Parathyroid adenoma (tissue), 2 donors: ENCODE data around the gene TECPR1.

ENCODE experiments used
- H2AFZ ChIP-seq: fragments of 300-600 bp; sonication (generic); one replicate; pipeline ENCODE4 v1.7.0; 2017; ENCODE audit warnings: antibody characterized with exemption, mild to moderate bottlenecking
- H3K27ac ChIP-seq: fragments of 300-600 bp; sonication (generic); one replicate; pipeline ENCODE4 v1.7.0; 2017
- H3K27me3 ChIP-seq: fragments of 300-600 bp; sonication (generic); one replicate; pipeline ENCODE4 v1.7.0; 2017; ENCODE audit warnings: low read length; ENCODE audit not compliant: control insufficient read depth, insufficient read depth
- H3K36me3 ChIP-seq: fragments of 300-600 bp; sonication (generic); one replicate; pipeline ENCODE4 v1.7.0; 2017; ENCODE audit warnings: low read length; ENCODE audit not compliant: control insufficient read depth, insufficient read depth
- H3K4me1 ChIP-seq: fragments of 300-600 bp; sonication (generic); one replicate; pipeline ENCODE4 v1.7.0; 2017; ENCODE audit warnings: control low read depth
- H3K4me2 ChIP-seq: fragments of 300-600 bp; sonication (generic); one replicate; pipeline ENCODE4 v1.7.0; 2017; ENCODE audit warnings: low read length
- H3K4me3 ChIP-seq: fragments of 300-600 bp; sonication (generic); one replicate; pipeline ENCODE4 v1.7.0; 2017; ENCODE audit warnings: low read depth, low read length
- H3K79me2 ChIP-seq: fragments of 300-600 bp; sonication (generic); one replicate; pipeline ENCODE4 v1.7.0; 2017; ENCODE audit warnings: control low read depth
- H3K9ac ChIP-seq: fragments of 300-600 bp; sonication (generic); one replicate; pipeline ENCODE4 v1.7.0; 2017; ENCODE audit warnings: mild to moderate bottlenecking
- H3K9me3 ChIP-seq: fragments of 300-600 bp; sonication (generic); one replicate; pipeline ENCODE4 v1.7.0; 2017; ENCODE audit warnings: low read length; ENCODE audit not compliant: control insufficient read depth
- CTCF ChIP-seq: fragments of 300-600 bp; sonication (generic); IDR thresholded peaks from one replicate; pipeline ENCODE4 v1.7.0; 2017; ENCODE audit warnings: antibody characterized with exemption, mild to moderate bottlenecking
- donor health status: primary hyperparathyroidism.

Gene TECPR1

GRCh38 chr7:98200364-98200763, 51.7 kb downstream of the TECPR1 start:
- Histone ChIP-seq H3K9ac (no peak overlapping the region), H3K27me3 (no peaks in the 10 kb centered on the region), H3K9me3 (no peaks in the 10 kb centered on the region), H3K36me3 (no peaks in the 10 kb centered on the region), H3K27ac (no peak overlapping the region), H2AFZ (no peak overlapping the region), H3K4me1 (no peaks in the 10 kb centered on the region), H3K4me3 (no peak overlapping the region), H3K4me2 (no peak overlapping the region), H3K79me2 (no peaks in the 10 kb centered on the region)
- no peak for TF ChIP-seq CTCF

- no peaks in the 10 kb centered on the region for H3K4me1 ChIP-seq
Observed at GRCh38 chr7:98199131-98199530, 52.9 kb downstream of the TECPR1 start.

GRCh38 chr7:98196706-98197605, 55.1 kb downstream of the TECPR1 start:
- no peaks in the 10 kb centered on the region for H3K27me3 ChIP-seq
- peaks cover 10% of the 10 kb centered on the region for H3K79me2 ChIP-seq
- no peak overlapping the region for H3K4me2 ChIP-seq
- no peak overlapping the region for H3K9ac ChIP-seq
- H3K4me3 ChIP-seq: no peak overlapping the region
- no peak overlapping the region for H3K27ac ChIP-seq
- no peaks in the 10 kb centered on the region for H3K36me3 ChIP-seq
- H3K9me3 ChIP-seq: no peaks in the 10 kb centered on the region
- no peaks in the 10 kb centered on the region for H3K4me1 ChIP-seq
- no peak overlapping the region for H2AFZ ChIP-seq
- TF ChIP-seq CTCF: no peak

More at GRCh38 chr7:98199131-98199530, 52.9 kb downstream of the TECPR1 start:
- TF ChIP-seq CTCF: no peak
- Histone ChIP-seq H3K79me2 (peaks cover 4% of the 10 kb centered on the region), H2AFZ (no peak overlapping the region), H3K4me2 (no peak overlapping the region), H3K36me3 (no peaks in the 10 kb centered on the region), H3K4me3 (no peak overlapping the region), H3K9ac (no peak overlapping the region), H3K9me3 (no peaks in the 10 kb centered on the region), H3K27ac (no peak overlapping the region), H3K27me3 (no peaks in the 10 kb centered on the region)

- no peaks in the 10 kb centered on the region for H3K4me1 ChIP-seq
- no peak for TF ChIP-seq CTCF
- no peaks in the 10 kb centered on the region for H3K36me3 ChIP-seq
- no peak overlapping the region for H2AFZ ChIP-seq
- H3K9me3 ChIP-seq: no peaks in the 10 kb centered on the region
- H3K27ac ChIP-seq: no peak overlapping the region
- H3K4me3 ChIP-seq: no peak overlapping the region
- H3K27me3 ChIP-seq: no peaks in the 10 kb centered on the region
- H3K4me2 ChIP-seq: no peak overlapping the region
- no peak overlapping the region for H3K9ac ChIP-seq
- peaks cover 10% of the 10 kb centered on the region for H3K79me2 ChIP-seq
Observed at GRCh38 chr7:98194672-98195457, 57.2 kb downstream of the TECPR1 start.
